Liver (tissue), 3 donors: Measurements from ENCODE around the gene ALG9.

Source experiments
- RAD21 ChIP-seq, 2 donors: IDR thresholded peaks; 2 replicates each; pipeline ENCODE4 v1.6.1; 2016; ENCODE audit warnings: antibody characterized with exemption in 2 of 2, mild to moderate bottlenecking in 2 of 2
- SP1 ChIP-seq: IDR thresholded peaks from 2 replicates; pipeline ENCODE4 v1.6.1; 2018; ENCODE audit warnings: antibody characterized with exemption, mild to moderate bottlenecking
- YY1 ChIP-seq: IDR thresholded peaks from 2 replicates; pipeline ENCODE4 v1.6.1; 2016; ENCODE audit warnings: antibody characterized with exemption, mild to moderate bottlenecking
- TF ChIP-seq, protein P1 (sequence below): fragments of 150-350 bp; IDR thresholded peaks from 2 replicates; pipeline ENCODE4 v1.5.1; 2017; ENCODE audit warnings: improper control_type of control experiment, low read depth, low read length; ENCODE audit not compliant: missing input control
- TF ChIP-seq, protein P2 (sequence below): IDR thresholded peaks from 2 replicates; pipeline ENCODE4 v1.6.1; 2016; ENCODE audit warnings: antibody characterized with exemption
- donor health status: healthy.
- donor health status: healthy.

- TF ChIP-seq, protein P1, sequence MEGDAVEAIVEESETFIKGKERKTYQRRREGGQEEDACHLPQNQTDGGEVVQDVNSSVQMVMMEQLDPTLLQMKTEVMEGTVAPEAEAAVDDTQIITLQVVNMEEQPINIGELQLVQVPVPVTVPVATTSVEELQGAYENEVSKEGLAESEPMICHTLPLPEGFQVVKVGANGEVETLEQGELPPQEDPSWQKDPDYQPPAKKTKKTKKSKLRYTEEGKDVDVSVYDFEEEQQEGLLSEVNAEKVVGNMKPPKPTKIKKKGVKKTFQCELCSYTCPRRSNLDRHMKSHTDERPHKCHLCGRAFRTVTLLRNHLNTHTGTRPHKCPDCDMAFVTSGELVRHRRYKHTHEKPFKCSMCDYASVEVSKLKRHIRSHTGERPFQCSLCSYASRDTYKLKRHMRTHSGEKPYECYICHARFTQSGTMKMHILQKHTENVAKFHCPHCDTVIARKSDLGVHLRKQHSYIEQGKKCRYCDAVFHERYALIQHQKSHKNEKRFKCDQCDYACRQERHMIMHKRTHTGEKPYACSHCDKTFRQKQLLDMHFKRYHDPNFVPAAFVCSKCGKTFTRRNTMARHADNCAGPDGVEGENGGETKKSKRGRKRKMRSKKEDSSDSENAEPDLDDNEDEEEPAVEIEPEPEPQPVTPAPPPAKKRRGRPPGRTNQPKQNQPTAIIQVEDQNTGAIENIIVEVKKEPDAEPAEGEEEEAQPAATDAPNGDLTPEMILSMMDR: no peak
- TF ChIP-seq YY1 (no peak), RAD21 (IDR thresholded peaks at IDR 0.05) (no peak), SP1 (no peak)
- TF ChIP-seq, protein P2, sequence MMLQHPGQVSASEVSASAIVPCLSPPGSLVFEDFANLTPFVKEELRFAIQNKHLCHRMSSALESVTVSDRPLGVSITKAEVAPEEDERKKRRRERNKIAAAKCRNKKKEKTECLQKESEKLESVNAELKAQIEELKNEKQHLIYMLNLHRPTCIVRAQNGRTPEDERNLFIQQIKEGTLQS: no peak
These were observed 123.2 kb downstream of the ALG9 start for GRCh38 chr11:111748035-111748804.
